Cardiac fibroblast (primary cell): ENCODE data around the gene STX1A.
A peak's percentile ranks its signal among the peaks of the same experiment; 100 is the strongest.

Source experiments
- DNase-seq, 2 donors: peaks; one replicate each; pipeline versions ENCODE4 v3.0.0 to v3.0.0-alpha.2; 2010; ENCODE audit warnings: low read depth in 2 of 2
- H3K4me3 ChIP-seq, 2 donors: replicated peaks in 1 of 2; 1 replicate in 1 of 2; 2 replicates in 1 of 2; pipeline ENCODE4 v1.5.1; 2011; ENCODE audit warnings: low read depth in 2 of 2, low read length in 2 of 2, mild to moderate bottlenecking in 2 of 2, moderate library complexity in 1 of 2
- CTCF ChIP-seq: IDR thresholded peaks from one replicate; pipeline ENCODE4 v1.5.1; 2011; ENCODE audit warnings: low read depth, mild to moderate bottlenecking, low read length, inconsistent platforms

Gene STX1A

GRCh38 chr7:73736885-73737284 is 17.4 kb upstream of the STX1A start:
- TF ChIP-seq CTCF, result no peak
- no peak for DNase-seq
- no peak overlapping the region for H3K4me3 ChIP-seq

- DNase-seq, result no peak
- no peak for TF ChIP-seq CTCF
- no peak overlapping the region for H3K4me3 ChIP-seq
These were observed 16.0 kb upstream of the STX1A start for GRCh38 chr7:73735528-73735905.

- H3K4me3 ChIP-seq, result no peak overlapping the region
- peak; percentile 90 to 91 for DNase-seq
- peak; percentile 93 for TF ChIP-seq CTCF
These were observed 15.4 kb upstream of the STX1A start for GRCh38 chr7:73734619-73735527.

GRCh38 chr7:73732397-73732796 is 12.9 kb upstream of the STX1A start:
- DNase-seq, result no peak
- no peak overlapping the region for H3K4me3 ChIP-seq
- no peak for TF ChIP-seq CTCF

- no peak for DNase-seq
These were observed 11.0 kb upstream of the STX1A start for GRCh38 chr7:73730485-73730884.

GRCh38 chr7:73728551-73728950 is 9.1 kb upstream of the STX1A start:
- TF ChIP-seq CTCF, result no peak
- DNase-seq, result no peak
- no peak overlapping the region for H3K4me3 ChIP-seq

More at GRCh38 chr7:73730485-73730884, 11.0 kb upstream of the STX1A start:
- TF ChIP-seq CTCF, result no peak
- no peak overlapping the region for H3K4me3 ChIP-seq
